HG02571 (cell line): ENCODE results near the gene WFDC12.
"Not testable (repeated sequence)": the region's sequence is repeated elsewhere in the genome, so short reads cannot be mapped to it uniquely, and the experiment has no call there.

Experiments
- ATAC-seq: cut with Tn5 transposase; IDR thresholded peaks from one replicate; pipeline ENCODE4 v1.9.1; 2021; ENCODE audit warnings: mild to moderate bottlenecking, moderate library complexity; ENCODE audit not compliant: unreplicated experiment

The WFDC12 gene, protein sequence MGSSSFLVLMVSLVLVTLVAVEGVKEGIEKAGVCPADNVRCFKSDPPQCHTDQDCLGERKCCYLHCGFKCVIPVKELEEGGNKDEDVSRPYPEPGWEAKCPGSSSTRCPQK

DNA sequence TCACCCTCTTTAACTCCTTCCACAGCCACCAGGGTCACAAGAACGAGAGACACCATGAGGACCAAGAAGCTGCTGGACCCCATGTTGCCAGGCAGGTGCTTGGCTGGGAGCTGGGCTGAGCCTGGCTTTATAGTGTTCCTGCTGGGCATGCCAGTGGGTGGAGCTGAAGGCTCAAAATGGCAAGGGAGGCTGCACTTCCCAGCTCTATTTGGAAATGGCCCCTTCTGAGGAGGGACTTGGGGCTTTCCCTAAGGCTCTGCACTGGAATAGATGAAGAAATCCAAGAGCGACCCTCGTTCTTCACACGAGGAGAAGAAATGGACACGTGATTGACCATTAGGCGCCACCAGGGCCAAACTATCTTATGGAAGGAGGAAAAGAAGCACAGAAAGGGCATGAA is at the start of gene WFDC12:
Gene WFDC12, minus strand, starts transcription at position 101 of the 400 bp plus-strand sequence. Its CDS starts 18 bp downstream, at position 83.
- no peak for ATAC-seq

DNA sequence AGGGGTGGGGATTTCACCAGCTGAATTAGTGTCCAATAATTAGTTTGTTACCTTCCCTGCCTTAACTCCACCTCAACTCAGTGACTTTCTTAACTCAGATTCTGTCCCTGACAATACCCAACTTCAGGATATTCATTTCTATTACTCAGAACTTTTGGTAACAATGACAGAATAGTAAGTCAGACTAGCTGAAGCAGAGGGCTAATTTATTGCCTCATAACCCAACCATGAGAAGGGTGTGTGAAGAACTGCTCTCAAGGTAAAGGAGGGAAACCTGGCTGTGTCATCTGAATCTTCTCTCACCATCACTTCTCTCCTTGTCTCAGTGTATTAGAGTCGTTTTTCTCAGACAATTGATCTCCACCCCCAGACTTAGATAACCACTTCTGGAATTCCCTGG is 49.3 kb upstream of the WFDC12 start:
- no peak for ATAC-seq

DNA sequence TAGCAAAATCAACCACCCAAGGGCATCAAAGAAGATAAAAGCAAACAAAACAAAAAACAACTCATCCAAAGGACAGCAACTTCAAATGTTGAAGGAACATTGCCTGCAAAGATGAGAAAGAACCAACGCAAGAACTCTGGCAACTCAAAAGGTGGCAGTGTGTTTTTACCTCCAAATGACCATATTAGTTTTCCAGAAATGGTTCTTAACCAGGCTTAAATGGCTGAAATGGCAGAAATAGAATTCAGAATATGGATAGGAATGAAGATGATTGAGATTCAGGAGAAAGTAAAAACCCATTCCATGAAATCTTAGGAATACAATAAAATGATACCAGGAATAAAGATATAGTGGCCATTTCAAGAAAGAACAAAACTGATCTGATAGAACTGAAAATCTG is 40.6 kb upstream of the WFDC12 start:
- ATAC-seq: no peak

DNA sequence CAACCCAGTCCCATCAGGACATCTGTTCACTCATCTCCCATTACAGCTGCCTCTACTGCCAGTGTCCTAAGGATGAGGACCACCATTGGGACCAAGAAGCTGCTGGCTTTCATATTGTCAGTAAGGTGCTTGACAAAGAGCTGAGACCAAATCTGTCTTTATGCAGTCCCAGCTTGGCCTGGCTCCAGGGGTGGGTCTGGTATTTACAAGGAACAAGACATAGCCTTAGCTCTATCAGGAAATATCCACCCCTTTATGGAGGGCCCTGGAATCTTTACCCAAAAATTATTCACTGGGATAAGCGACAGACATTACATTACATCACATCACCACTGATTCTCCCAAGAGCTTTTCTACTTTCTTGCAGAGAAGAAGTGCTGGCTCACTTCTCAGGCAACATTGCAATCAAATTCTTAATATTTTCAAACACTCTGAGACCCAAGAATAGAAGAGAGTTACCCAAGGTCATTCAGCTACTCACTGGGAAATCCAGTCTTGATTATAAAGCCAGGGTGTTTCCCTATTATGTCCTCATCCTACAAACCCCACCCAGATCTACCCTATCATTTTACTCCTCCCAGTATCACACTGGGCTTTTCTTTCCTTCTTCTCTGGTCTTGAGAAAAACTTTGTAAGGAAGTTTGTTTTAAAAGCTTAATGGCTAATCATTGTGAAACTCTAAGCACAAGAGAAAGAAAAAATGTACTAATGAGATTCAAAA is 39.0 kb upstream of the WFDC12 start:
- no peak for ATAC-seq

DNA sequence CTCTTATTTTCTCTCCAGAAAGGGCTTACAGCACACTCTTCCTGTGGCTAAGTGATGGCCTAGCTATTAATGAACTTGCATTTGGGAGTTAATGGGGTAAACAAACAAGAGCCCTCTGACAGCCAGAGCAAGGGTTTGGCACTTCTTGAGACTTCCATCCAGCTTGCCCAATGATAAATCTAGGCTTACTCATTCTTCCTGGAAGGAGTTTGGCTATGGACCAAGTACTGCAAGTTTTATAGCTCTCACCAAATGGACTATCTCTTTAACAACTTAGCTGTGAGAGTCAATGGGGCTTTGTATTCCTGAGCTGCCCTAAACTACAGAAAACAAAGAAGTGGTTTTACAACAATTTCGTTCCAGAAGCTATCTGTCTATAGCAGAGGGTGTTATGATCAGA is 33.7 kb upstream of the WFDC12 start:
- ATAC-seq: no peak

DNA sequence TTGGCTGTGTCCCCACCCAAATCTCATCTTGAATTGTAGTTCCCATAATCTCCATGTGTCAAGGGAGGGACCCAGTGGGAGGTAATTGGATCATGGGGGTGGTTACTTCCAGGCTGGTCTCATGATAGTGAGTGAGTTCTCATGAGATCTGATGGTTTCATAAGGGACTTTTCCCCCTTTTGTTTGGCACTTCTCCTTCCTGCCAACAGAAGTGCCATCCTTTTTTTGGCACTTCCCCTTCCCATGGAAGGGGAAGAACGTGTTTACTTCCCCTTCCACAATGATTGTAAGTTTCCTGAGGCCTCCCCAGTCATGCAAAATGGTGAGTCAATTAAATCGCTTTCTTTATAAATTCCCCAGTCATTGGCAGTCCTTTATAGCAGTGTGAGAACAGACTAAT is 32.4 kb upstream of the WFDC12 start:
- no peak for ATAC-seq

DNA sequence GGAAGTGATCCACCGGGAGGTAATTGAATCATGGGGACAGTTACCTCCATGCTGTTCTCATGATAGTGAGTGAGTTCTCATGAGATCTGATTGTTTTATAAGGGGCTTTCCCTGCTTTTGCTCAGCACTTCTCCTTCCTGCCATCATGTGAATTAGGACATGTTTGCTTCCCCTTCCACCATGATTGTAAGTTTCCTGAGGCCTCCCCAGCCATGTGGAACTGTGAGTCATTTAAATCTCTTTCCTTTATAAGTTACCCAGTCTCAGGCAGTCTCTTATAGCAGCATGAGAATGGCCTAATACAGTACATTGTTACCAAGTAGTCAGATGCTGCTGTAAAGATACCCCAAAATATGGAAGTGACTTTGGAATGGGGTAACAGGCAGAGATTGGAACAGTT is 30.5 kb upstream of the WFDC12 start:
- ATAC-seq: not testable (repeated sequence)

DNA sequence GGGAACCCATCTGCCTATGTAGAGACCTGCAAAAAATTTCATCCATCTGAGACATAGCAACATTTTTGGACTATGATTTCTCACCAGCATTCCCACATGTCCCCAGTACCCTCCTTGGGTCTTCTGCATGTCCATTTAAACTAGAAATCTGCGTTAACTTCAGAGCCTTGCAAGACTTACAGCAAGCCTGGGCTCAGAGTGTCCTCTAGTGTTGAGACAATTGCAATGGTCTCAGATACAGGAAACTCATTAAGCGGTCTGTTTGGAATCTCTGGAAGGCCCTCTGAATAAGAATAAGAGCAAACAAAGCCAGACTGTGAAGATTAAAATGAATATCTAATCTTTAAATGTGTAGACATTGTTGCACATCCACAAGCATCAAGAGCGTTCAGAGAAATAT is 29.9 kb upstream of the WFDC12 start:
- ATAC-seq: no peak

DNA sequence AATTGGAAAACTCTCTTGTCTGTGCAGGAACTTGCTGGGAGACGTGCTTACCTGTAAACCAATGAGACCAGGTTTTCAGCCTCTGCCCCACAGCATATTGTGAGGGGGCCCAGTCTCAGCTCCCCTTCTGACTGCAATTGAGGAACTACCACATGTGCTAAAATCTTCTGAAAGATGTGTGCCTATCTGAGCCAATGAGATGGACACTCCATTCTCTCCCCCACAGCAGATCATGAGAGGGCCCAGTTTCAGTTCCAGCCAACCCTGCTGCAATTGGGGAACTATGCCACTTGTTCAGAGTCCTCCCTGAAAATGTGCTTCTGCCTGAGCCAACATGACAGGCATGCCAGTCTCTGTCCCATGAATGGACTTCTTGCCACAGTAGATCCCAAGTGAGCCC is 29.5 kb upstream of the WFDC12 start:
- ATAC-seq: no peak

DNA sequence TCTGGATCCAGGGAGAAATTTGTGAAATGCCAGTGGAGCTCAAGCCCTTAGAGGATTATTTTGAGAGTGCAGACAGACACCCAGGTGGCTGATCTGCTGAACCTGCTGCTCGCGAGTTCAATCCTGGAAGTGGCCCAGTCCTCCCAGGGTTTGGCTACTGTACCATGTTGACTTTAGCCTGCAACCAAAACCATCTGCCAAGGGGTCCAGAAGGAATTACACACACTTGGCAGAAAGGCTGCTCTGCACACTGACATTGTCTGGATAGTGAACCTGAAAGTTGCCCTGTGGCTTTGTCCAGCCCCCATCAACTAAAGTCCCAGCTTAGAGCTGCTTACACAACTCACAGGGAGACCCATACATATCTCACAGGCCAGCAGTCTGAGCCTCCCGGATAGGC is 28.9 kb upstream of the WFDC12 start:
- ATAC-seq: no peak

DNA sequence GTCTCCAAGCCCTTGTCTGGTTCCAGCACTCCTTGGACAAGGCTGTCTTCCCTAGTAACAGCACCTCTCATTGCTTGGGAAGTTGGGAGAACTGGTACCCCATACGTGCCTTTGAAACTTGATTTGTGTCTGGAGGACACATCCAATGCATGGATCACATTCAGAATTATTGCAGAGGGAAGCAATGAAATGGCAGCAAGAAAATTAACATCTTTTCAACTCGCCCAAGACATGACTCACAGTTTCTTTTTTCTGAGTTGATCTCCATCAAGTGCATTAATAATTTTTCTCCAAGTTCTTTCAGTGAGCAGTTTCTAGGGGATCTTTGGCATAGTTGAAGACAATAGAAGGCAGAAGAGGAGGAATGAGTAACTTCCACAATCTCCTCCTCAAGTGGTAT is 28.1 kb upstream of the WFDC12 start:
- no peak for ATAC-seq

DNA sequence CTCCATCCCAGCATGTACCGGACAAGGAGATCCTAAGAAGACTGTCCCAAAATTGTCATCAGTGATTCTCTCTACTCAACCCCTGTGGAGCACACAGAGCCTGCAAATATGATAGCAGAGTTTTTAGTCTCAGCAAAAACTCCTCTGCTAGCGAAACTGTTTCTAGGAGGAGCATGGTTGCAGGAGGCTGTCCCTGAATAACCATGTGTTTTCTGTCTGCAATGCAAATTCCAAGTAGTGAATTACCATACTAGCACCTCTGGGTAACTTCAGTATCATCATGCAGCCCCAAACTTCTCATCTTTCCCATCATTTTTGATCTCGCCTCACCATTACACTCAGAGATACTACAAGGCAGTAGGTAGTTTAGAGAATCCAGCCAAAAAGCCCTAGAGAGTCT is 24.8 kb upstream of the WFDC12 start:
- no peak for ATAC-seq

DNA sequence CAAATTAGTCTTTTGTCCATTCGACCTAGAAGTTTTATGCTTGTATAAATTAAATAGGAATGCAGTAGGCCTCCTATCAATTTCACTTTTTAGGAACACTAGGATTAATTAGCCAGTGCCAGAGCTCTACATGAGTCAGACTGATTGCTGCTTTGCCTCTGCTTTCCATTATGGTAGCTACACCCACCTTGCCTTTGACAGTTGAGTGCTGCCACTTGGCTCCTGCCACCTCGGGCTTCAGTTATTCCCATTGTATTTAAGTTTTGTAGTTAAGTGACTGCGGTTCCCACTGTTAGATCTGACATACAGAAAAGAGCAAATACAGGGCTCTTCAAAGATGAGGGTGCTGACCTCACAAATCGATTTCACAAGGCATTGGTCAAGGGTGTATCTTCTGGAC is 16.6 kb upstream of the WFDC12 start:
- no peak for ATAC-seq

DNA sequence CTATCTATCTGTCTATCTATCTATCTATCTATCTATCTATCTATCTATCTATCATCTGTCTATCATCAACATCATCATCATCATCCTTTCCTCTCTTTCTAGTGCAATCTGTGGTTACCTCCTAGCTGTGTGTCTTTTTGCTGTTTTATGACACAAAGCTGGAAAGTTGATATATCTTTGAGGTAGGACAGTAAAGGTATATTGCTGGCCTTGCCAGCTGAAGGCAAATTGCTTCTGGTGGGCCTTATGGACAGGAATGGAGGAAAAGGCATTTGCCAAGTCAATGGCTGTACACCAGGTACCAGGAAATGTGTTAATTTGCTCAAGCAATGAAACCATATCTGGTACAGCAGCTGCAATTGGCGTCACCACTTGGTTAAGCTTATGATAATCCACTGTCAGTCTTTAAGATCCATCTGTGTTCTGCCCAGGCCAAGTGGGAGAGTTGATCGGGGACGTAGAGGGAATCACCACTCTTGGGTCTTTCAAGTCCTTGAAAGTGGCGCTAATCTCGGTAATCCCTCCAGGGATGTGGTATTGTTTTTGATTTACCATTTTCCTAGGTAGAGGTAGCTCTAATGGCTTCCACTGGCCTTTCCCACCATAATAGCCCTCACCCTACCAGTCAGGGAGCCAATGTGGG is 15.6 kb upstream of the WFDC12 start:
- not testable (repeated sequence) for ATAC-seq

DNA sequence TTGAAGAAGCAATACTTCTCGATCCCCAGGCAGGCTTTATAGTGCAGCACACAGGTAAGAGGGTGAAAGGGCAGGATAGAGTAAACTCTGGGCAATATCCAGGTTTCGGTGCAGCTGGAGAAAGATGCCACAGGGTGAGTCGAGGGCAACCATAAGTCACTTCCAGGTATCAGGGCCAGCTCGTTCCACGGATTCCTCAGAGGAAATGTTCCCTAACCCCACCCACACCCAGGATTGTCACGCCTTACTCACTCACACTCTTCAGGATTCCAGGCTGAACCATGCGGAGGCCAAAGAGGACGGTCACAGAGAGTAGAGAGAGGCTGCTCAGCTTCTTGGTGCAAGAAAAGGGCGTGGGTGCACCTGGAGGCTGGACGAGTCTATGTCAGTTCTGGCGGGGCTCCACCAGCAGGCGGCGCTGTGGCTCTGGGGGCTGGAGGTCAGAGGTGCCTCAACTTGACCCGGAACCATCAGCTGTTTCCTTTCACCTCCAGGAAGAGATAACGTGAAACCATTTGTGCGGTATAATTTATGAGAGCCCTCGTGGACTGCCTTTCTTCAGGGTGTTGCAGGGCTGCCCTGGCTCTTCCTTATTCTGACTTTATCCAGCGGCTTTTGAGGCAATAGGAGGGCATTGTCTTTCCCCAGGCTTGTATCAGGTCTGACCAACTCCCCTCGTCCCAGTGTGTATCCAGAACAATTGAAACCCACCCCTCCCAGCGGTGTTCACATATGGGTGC is 14.5 kb upstream of the WFDC12 start:
- ATAC-seq: no peak

DNA sequence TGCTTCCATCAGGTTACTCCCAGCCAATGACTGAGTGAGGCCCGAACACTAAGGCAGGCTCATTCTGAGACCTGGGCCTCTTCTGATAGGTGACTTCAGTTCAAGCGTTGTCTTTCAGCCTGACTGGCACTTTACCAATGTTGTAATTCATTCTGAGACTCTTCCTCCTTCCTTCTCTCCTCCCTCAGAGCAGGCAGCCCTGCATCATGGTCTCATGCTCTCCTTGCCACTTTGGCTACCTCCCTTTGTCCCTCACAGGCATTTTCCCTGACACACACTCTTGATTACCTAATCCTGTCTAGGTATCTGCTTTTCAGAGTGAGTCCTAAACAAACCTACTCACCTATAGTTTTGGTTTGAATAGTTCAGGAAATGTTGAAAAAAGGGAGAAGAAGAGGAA is 12.6 kb upstream of the WFDC12 start:
- ATAC-seq: no peak

DNA sequence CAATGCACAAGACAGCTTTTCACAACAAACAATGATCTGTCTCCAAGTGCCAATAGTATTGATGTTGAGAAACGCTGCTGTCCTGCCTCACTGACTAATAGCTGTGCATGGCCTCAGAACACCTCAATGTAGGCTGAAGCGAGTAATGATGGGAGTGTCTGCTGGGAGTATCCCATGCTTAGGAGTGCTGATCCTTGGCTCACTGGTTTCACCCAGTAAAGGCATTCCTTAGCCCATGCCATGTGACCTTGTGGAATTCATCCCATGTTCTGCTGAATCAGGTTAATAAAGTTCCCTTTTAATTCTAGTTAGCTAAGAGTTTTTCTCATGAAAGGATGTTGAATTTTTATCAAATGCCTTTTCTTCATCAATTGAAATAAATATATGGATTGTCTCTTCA is 3.8 kb upstream of the WFDC12 start:
- no peak for ATAC-seq

DNA sequence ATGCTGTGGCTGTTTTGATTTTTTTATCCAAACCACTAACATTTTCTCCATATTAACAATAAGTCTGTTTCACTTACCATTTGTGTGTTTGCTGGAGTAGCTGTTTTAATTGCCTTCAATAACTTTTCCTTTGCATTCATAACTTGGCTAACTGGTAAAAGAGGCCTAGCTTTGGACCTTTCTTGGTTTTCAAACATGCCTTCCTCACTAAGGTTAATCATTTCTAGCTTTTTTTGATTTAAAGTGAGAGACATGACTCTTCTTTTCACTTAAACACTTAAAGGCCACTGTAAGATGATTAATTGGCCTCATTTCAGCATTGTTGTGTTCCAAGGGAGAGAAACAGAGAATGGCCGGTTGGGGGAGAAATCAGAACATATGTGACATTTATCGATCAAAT is 2.9 kb downstream of the WFDC12 start:
- no peak for ATAC-seq

DNA sequence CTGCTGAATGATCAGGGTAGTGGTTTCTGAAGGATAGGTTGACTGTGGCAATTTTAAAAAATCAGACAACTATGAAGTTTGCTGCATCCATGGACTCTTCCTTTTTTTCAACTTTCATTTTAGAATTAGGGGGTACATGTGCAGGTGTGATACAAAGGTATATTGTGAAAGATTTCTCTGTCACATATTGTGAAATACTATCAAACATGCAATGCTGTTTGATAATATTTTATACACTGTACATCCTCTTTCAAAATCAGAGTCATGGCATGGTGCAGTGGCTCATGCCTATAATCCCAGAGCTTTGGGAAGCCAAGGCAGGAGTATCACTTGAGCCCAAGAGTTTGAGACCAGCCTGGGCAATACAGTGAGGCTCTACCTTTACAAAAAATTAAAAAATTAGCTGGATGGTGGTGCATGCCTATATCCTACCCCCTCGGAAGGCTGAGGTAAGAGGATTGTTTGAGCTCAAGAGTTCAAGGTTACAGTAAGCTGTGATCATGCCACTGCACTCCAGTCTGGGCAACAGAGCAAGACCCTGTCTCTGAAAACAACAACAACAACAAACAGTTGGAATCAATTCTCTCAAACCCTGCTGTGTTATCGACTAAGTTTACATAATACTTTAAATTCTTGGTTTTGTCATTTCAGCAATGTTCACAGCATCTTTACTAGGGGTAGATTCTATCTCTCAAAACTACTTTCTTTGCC is 4.6 kb downstream of the WFDC12 start:
- no peak for ATAC-seq

DNA sequence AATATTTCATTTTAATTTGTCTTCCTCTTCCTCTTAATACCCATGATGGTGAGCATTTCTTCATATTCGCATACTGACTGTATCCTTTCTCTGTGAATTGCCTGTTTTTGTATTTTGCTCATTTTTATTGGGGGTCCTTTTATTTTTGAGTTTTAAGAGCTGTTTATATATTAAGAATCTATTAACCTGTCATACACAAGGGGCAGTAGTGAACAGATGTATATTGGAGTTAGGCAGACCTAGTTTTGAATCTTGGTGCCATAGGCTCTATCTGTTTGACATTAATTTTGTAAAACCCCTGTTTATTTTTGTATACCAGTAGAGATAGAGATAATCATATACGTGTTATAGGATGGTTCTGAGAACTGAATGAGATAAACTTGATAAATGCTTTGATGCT is 6.2 kb downstream of the WFDC12 start:
- ATAC-seq: no peak

DNA sequence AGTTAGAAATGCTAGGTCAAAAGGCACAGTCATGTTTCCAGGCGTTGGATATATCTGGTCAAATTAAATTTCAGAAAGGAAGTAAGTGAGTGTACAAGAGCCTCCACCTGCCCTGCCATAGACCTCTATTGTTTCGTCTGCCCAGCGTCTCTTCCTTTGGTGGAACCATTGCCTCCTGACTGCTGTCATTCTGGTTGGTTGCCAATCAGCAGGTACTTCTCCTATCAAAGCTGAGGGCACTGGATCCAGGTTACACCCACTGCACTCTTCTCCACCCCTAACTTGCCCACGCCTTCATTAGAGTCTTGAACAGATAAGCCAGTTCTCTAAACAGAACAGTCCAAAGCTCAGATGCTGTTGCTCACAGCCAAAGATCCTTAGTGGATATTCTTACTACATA is 6.7 kb downstream of the WFDC12 start:
- ATAC-seq: no peak
